ENCODE results near the gene PHYHIPL. TPM values are rescaled to one million over a fixed set of nuclear protein-coding genes. Genes with fewer than 3 reads are reported as not detected.

The PHYHIPL gene
- total RNA-seq, 2 experiments from 2014 or later: not detected

- no peaks in the 10 kb centered on the region for H3K4me1 ChIP-seq (ENCODE audit: insufficient read depth, low read length, poor library complexity, severe bottlenecking)
- intact Hi-C loops (cut with micrococcal nuclease; ENCODE audit: unreplicated experiment): no loop called here
- no TSS peak for BruUV-seq (replicated peaks)
- no peak for DNase-seq (ENCODE audit: low spot score)
- H3K9me2 ChIP-seq (ENCODE audit: insufficient read depth, low read length): no peaks in the 10 kb centered on the region
- POLR2A ChIA-PET: no interaction called here
- H3K79me2 ChIP-seq (ENCODE audit: insufficient read depth, low read depth, low read length): no peaks in the 10 kb centered on the region
- no peak overlapping the region for H3K4me3 ChIP-seq (ENCODE audit: low read depth, low read length, poor library complexity, severe bottlenecking)
- no peaks in the 10 kb centered on the region for H3K36me3 ChIP-seq (ENCODE audit: insufficient read depth, low read length)
- no peak overlapping the region for H3K4me2 ChIP-seq (ENCODE audit: low read length)
- no peaks in the 10 kb centered on the region for H4K20me1 ChIP-seq (ENCODE audit: insufficient read depth, low read length)
- H2AFZ ChIP-seq (ENCODE audit: low read length): no peak overlapping the region
- CTCF ChIA-PET (ENCODE audit: unreplicated experiment): no interaction called here
- no peaks in the 10 kb centered on the region for H3K9me3 ChIP-seq (ENCODE audit: low read length)
- no peak overlapping the region for H3K27ac ChIP-seq (ENCODE audit: low read depth, low read length, poor library complexity, severe bottlenecking)
- no peak for TF ChIP-seq EZH2phosphoT487 (IDR thresholded peaks at IDR 0.05; ENCODE audit: borderline replicate concordance, low read depth, low read length)
- TF ChIP-seq CTCF (conservative IDR thresholded peaks at IDR 0.05; ENCODE audit: low read length): no peak
These were observed 37.7 kb downstream of the PHYHIPL start for GRCh38 chr10:59214160-59214559.

DNA sequence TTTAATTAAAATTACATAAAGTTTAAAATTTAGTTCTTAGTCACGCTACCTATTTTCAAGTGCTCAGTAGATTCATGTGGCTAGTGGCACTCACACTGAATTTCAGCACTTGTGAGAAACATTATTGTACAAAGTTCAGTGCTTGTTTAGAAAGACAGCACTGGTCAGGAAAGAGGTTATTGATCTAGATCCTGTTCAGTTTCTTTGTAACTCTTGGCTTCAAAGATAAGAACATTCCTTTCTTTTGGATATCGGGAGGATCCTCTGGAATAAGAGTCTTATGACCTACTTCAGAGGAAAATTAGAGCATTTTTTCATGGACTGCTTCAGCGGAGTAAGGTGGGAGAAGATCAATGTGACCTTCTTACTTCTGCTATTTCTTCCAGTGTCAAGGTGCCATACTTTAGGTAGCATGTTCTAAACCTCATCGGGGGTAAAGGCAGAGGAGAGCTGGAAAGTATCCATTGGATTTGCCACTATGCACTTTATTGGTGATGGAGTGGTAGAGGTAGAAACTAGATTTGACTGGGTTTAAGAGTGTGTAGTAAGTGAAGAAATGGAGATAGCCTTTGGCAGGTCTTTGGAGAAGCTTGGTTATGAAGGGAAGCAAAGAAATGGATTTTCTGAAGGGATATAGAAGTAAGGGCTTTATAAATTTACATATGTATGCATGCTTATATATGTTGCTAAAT is 39.9 kb downstream of the PHYHIPL start:
- intact Hi-C loops (cut with micrococcal nuclease; ENCODE audit: unreplicated experiment): no loop called here

More for the DNA sequence above, 39.9 kb downstream of the PHYHIPL start:
- ChIA-PET POLR2A (no interaction called here), CTCF (ENCODE audit: unreplicated experiment) (no interaction called here)
- Histone ChIP-seq H3K9me3 (ENCODE audit: low read length) (no peaks in the 10 kb centered on the region), H3K4me3 (ENCODE audit: low read depth, low read length, poor library complexity, severe bottlenecking) (no peak overlapping the region), H3K4me2 (ENCODE audit: low read length) (no peak overlapping the region), H3K4me1 (ENCODE audit: insufficient read depth, low read length, poor library complexity, severe bottlenecking) (no peaks in the 10 kb centered on the region), H3K36me3 (ENCODE audit: insufficient read depth, low read length) (no peaks in the 10 kb centered on the region), H3K27ac (ENCODE audit: low read depth, low read length, poor library complexity, severe bottlenecking) (no peak overlapping the region), H3K79me2 (ENCODE audit: insufficient read depth, low read depth, low read length) (no peaks in the 10 kb centered on the region), H2AFZ (ENCODE audit: low read length) (no peak overlapping the region), H3K9me2 (ENCODE audit: insufficient read depth, low read length) (no peaks in the 10 kb centered on the region), H4K20me1 (ENCODE audit: insufficient read depth, low read length) (no peaks in the 10 kb centered on the region)
- BruUV-seq (replicated peaks): no TSS peak
- DNase-seq (ENCODE audit: low spot score): no peak
- no peak for TF ChIP-seq CTCF (conservative IDR thresholded peaks at IDR 0.05; ENCODE audit: low read length)
- no peak for TF ChIP-seq EZH2phosphoT487 (IDR thresholded peaks at IDR 0.05; ENCODE audit: borderline replicate concordance, low read depth, low read length)

Measured in OCI-LY7 (cell line).